GM19351 (cell line): ENCODE results near the gene RNF157.

ENCODE experiments used
- ATAC-seq: cut with Tn5 transposase; IDR thresholded peaks from one replicate; pipeline ENCODE4 v1.9.1; 2021; ENCODE audit warnings: mild to moderate bottlenecking, moderate library complexity; ENCODE audit not compliant: unreplicated experiment

The RNF157 gene

GRCh38 chr17:76240461-76241203 is at the start of gene RNF157:
RNF157 (minus strand) TSS chr17:76240493; CDS start chr17:76240240, 253 bp downstream.
- ATAC-seq: peak; percentile 61

DNA sequence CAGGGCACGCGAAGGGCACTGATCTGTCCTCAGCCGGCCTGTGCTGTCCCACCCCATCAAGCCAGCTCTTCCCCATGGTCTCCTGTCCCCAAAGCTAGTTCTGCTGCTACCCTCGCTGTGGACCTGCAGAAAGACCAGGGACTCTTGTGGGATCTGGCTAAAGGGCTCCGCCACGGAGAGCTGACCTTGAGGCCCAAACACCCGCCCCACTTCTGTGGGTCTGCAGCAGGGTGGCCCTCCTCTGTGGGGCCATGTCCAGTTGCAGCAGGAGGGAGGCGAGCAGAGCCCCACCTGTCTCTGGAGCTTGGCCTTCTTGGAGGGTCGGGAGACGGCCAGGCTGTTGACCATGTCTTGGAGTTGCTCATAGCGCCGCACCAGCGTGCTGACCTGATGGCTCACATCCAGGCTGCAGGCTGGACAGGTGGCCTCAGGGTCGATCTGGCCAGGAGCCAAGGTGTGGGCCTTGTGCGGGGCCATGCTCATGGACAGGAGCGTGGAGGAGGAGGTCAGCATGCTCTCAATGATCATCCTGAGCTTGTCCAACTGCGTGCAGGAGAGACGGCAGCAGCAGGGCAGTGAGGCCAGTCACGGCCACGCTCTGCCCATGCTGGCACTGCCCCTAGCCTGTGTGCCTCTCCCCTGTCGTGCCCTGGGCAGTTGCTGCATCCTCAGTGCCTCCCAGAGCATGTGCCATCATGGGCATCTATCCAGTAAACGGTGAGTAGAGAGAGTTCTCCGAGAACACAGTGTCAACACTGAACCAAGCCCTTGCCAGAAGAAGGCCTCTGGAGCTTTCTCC is 41.5 kb upstream of the RNF157 start:
- ATAC-seq: no peak

DNA sequence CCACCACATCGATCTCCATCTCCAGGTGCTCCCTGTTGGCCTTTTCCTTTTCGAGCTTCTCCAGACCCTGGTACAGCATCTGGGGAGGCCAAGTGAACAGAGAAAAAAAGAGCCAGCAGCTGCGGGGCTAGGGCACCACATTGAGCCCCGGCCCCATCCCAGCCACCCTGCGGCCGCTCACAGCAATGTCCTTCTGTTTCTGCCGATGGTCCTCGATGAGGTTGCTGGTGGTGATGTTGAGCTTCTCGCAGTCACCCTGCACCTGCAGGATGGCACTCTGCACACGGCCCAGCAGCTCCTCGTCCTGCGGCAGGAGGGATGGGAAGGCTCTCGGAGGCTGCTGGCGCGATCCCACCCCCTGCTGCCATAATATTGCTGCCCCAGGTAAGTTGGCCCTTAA is 40.4 kb upstream of the RNF157 start:
- ATAC-seq: no peak

GRCh38 chr17:76279742-76280287 is 39.5 kb upstream of the RNF157 start:
- ATAC-seq: no peak

GRCh38 chr17:76278952-76279741 is 38.9 kb upstream of the RNF157 start:
- ATAC-seq: no peak

GRCh38 chr17:76278268-76278908 is 38.1 kb upstream of the RNF157 start:
- no peak for ATAC-seq

DNA sequence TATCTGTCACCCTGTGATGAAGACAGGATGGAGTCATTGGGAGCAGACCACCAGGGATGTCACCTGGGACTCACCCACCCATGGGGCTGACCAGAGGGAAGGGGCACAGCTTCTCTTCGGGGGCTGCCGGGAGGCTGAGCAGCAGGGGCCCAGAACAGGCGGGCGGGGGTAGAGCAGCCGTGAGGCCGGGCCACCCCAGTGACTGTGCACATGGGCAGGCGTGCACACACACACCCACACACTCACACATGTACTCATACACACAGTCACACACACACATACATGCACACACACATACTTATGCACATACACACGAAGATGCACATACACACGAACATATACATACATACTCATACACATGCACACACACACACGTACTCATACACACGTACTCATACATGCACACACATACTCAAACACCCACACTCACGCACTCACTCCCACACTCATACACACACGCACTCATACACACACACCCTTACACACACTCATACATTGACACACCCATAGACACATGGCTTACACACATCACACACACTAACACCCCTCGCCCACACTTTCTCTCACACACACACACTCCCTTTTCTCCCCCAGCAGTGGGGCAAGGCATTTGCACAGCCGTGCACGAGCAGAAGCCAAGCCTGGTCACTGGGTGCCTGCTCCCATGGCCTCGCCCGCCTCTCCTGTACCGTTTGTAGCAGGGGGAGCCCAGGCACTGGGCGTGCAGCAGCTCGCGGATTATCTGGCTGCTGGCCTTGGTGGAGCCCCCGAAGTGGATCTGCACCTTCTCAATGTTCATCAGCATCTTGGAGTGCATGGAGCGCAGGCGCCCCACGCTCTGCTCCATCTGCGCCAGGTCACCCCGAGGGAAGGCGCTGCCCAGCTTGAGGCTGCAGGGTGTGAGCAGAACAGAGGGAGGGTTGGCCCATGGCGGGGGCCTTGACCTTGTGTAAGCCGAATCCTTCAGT is 37.3 kb upstream of the RNF157 start:
- ATAC-seq: no peak

DNA sequence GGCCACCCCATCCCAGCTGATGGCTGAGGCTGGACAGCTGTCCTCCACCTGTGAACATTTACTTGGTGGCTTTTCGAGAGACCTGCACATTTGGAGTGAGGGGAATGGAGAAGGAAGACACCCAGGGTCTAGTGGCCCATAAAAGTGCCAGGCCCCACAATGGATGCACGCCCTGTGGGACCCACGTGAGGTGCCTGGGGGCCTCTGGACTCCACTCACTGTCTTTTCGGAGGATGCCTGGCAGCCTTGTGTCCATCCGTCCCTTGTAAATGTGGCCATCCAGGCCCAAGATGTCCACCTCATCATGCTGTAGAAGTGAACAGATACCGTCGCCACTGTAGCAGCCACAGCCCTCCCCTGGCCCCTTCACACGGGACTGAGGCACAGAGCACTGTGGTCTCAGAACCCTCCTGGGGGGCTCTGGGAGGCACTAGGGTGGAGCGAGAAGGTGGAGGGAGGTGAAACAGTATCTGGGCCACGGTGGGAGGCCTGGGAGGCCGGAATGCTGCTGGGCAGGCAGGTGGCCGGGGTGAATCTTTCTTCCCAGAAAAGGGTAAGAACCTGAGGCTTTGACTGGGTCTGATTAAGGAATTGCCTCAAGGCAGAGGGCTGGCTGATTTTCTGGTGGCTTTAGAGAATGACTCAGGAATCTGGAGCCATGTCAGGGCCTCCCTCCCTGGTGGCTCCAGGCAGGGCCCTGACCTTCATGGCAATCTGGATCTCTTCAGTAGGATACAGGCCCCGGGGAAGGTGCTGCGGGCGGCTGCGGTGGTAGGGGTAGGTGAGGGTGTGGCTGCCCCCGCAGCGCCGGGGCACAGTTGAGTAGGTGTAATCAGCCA is 36.4 kb upstream of the RNF157 start:
- ATAC-seq: no peak

- ATAC-seq: no peak
Measured at GRCh38 chr17:76276069-76276431, 35.8 kb upstream of the RNF157 start.

GRCh38 chr17:76275382-76276068 is 35.2 kb upstream of the RNF157 start:
- no peak for ATAC-seq

GRCh38 chr17:76274112-76274956 is 34.0 kb upstream of the RNF157 start:
- no peak for ATAC-seq

DNA sequence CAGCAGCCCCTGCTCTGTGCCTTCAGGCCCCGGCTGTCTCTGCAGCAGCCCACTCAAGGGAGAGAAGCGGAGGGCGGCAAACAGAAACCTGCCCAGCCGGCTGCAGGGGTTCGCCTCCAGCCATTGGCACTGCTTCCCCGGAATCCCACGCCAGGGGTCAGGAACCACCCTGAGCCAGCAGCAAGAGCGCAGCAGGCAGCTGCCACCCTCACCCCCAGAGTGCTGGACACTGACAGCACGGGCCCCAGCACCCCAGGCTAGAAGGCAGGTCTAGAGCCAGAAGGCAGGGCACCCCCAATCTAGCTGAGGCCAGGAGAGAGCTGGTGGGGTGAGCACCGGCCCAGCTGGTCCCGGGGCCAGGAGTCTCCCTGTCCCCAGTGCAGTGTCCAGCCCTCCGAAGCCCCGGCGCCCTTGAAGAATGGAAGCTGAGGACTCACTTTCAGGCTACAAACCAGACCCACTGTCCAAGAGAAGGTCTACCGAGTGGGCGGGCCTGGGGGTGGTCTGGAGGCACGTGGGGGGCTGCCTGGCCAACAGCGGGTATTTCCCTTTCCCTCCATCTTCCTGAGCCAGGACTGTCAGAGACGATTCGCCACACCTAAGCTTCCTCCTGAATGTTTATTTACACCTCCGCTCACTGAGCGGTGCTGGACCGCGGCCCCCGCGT is 33.3 kb upstream of the RNF157 start:
- ATAC-seq: no peak

DNA sequence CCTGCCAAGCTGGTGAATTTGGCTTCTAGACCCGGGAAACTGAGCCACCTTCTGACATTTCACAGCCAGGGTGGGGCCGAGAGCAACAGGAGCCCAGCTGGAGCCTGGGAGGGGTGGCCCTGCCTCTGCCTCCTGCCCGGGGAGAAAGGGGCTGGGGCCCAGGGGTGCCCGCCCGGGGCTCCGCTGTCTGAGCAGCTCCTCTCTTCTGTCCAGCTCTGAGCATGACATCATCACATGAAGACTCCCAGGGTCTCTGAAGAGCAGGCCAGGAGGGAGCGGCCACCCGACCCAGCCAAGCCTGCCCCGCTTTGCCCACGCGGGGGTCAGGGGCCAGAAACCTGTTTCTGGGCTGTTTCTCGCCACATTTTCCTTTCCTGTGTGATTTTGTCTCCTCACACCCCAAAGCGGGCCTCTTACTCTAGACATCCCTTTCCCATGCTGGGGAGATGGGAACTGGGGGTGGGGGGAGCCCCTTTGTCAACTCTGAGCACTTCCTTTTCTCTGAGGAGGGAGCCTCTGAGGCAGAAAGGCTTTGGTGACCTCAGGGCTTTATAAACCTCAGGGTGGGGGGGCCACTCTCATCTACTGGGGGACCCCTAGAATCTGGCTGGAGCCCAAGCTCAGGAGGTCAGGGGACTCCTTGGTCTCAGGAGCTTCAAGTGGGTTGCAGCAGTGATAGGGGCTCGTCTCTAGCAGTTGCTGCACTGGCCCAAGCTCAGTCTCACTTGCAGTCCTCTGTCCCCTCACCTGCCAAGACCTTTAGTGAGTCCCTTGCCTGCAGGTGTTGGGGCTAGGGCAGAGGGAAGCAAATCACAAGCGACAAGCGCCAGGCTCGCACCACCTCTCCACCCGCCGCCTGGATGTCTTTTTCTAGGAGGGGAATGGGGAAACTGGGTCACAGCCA is 32.5 kb upstream of the RNF157 start:
- ATAC-seq: peak; percentile 24

- peak; percentile 46 for ATAC-seq
Measured at GRCh38 chr17:76271669-76272540, 31.6 kb upstream of the RNF157 start.
